ENCODE results near the gene AK6.

DNA sequence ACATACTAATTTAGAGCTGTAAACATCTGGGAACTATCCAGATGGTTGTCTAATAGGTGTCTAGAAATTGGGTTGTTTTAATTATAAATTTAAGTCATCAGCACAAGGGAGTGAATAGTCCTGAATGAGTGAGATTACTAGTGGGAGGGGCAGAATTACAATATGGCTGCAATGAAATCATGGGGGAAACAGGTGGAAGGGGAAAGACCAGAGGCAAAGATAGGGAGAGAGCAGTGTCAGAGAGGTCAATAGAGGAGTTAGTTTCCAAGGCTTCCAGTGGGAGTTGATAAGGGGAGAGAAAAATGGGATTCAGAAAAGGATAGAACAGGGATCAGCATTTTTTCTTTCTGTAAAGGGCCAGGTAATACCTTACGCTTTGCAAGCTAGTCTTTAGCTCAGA lies 8.9 kb downstream of the AK6 start:
- TF ChIP-seq, protein P1, sequence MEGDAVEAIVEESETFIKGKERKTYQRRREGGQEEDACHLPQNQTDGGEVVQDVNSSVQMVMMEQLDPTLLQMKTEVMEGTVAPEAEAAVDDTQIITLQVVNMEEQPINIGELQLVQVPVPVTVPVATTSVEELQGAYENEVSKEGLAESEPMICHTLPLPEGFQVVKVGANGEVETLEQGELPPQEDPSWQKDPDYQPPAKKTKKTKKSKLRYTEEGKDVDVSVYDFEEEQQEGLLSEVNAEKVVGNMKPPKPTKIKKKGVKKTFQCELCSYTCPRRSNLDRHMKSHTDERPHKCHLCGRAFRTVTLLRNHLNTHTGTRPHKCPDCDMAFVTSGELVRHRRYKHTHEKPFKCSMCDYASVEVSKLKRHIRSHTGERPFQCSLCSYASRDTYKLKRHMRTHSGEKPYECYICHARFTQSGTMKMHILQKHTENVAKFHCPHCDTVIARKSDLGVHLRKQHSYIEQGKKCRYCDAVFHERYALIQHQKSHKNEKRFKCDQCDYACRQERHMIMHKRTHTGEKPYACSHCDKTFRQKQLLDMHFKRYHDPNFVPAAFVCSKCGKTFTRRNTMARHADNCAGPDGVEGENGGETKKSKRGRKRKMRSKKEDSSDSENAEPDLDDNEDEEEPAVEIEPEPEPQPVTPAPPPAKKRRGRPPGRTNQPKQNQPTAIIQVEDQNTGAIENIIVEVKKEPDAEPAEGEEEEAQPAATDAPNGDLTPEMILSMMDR (IDR thresholded peaks at IDR 0.05; ENCODE audit: low read depth, low read length, missing input control) = no peak
- TF ChIP-seq TAF1 (conservative IDR thresholded peaks at IDR 0.05) = no peak
- TF ChIP-seq, protein P2, sequence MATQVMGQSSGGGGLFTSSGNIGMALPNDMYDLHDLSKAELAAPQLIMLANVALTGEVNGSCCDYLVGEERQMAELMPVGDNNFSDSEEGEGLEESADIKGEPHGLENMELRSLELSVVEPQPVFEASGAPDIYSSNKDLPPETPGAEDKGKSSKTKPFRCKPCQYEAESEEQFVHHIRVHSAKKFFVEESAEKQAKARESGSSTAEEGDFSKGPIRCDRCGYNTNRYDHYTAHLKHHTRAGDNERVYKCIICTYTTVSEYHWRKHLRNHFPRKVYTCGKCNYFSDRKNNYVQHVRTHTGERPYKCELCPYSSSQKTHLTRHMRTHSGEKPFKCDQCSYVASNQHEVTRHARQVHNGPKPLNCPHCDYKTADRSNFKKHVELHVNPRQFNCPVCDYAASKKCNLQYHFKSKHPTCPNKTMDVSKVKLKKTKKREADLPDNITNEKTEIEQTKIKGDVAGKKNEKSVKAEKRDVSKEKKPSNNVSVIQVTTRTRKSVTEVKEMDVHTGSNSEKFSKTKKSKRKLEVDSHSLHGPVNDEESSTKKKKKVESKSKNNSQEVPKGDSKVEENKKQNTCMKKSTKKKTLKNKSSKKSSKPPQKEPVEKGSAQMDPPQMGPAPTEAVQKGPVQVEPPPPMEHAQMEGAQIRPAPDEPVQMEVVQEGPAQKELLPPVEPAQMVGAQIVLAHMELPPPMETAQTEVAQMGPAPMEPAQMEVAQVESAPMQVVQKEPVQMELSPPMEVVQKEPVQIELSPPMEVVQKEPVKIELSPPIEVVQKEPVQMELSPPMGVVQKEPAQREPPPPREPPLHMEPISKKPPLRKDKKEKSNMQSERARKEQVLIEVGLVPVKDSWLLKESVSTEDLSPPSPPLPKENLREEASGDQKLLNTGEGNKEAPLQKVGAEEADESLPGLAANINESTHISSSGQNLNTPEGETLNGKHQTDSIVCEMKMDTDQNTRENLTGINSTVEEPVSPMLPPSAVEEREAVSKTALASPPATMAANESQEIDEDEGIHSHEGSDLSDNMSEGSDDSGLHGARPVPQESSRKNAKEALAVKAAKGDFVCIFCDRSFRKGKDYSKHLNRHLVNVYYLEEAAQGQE (IDR thresholded peaks at IDR 0.05) = no peak
